ENCODE results near the gene COL6A3.

- TF ChIP-seq EZH2 (IDR thresholded peaks at IDR 0.05) (no peak), CTCF (IDR thresholded peaks at IDR 0.05) (no peak), EZH2phosphoT487 (IDR thresholded peaks at IDR 0.05) (no peak)
Measured at GRCh38 chr2:237448626-237449025, 34.7 kb upstream of the COL6A3 start.

Data from neural progenitor cell (in vitro differentiated cells).